Omental fat pad (tissue), 4 donors: ENCODE results near the gene BNIP3. TPM values are rescaled to one million over a fixed set of nuclear protein-coding genes. Genes with fewer than 3 reads are reported as not detected.

Experiments used
- ATAC-seq: fragments of 150-250 bp; one replicate; pipeline ENCODE4 v1.9.1; 2016; ENCODE audit warnings: mild to moderate bottlenecking, moderate library complexity; ENCODE audit not compliant: low FRiP score
- DNase-seq: peaks from one replicate; pipeline ENCODE4 v3.0.0-alpha.2; 2019; ENCODE audit warnings: low spot score
- total RNA-seq, 4 donors: library from RNA; depleted of rRNA; stranded (reverse); fragments of >200 nt; gene quantifications; one replicate each; pipeline ENCODE4 v1.1.0, GENCODE V29; 2016
- TF ChIP-seq, protein P1 (sequence below), 3 donors: fragments of 450-650 bp; IDR thresholded peaks; one replicate each; pipeline ENCODE4 v1.5.1; 2016 to 2017; ENCODE audit warnings: antibody characterized with exemption in 3 of 3, mild to moderate bottlenecking in 3 of 3, moderate library complexity in 2 of 3

The BNIP3 gene
- total RNA-seq, 4 donors from 2014 or later = 66.3 to 192 (median 149) TPM

DNA sequence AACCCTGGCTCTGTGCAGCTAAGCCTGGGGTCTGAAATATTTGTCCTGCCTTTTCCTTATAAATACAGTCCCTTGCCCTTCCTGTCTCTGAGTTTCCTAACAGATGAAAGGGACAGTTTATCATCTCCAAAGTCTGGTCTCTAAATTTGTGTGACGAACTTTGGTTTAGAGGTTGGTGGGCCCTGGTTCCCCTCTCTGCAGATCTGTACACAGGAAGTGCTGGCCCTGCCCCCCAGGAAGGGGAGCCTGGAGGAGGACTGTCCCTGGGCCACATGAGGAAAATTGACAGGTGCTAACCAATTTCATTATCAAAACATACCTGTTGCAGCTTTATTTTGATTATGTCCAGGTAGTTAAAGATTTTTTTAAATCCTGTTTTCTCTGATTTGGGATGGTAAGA, 46.5 kb downstream of the BNIP3 start:
- TF ChIP-seq, protein P1, sequence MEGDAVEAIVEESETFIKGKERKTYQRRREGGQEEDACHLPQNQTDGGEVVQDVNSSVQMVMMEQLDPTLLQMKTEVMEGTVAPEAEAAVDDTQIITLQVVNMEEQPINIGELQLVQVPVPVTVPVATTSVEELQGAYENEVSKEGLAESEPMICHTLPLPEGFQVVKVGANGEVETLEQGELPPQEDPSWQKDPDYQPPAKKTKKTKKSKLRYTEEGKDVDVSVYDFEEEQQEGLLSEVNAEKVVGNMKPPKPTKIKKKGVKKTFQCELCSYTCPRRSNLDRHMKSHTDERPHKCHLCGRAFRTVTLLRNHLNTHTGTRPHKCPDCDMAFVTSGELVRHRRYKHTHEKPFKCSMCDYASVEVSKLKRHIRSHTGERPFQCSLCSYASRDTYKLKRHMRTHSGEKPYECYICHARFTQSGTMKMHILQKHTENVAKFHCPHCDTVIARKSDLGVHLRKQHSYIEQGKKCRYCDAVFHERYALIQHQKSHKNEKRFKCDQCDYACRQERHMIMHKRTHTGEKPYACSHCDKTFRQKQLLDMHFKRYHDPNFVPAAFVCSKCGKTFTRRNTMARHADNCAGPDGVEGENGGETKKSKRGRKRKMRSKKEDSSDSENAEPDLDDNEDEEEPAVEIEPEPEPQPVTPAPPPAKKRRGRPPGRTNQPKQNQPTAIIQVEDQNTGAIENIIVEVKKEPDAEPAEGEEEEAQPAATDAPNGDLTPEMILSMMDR (IDR thresholded peaks at IDR 0.05) = no peak
- ATAC-seq (no peak), DNase-seq (no peak)

DNA sequence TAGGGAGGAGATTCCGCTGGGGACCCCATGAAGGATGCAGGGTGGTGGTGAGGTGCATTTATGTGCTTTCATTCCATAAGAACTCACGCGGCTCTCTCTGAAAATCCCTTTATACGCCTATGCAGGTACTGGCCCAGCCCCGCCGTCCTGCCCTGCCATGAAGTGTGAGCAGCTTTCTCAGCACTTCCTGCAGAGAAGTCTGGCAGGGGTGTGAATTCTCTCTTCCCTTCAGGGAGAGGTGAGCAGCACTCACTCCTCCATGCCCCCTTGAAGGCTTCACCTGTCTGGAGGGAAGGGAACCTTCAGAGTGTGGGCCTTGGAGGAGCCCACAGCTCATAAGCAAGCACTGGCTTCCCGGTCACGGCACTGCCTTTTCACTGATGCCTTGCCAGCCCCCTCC, 47.0 kb downstream of the BNIP3 start:
- DNase-seq (no peak), ATAC-seq (no peak)
- TF ChIP-seq, protein P1 (IDR thresholded peaks at IDR 0.05) = no peak

DNA sequence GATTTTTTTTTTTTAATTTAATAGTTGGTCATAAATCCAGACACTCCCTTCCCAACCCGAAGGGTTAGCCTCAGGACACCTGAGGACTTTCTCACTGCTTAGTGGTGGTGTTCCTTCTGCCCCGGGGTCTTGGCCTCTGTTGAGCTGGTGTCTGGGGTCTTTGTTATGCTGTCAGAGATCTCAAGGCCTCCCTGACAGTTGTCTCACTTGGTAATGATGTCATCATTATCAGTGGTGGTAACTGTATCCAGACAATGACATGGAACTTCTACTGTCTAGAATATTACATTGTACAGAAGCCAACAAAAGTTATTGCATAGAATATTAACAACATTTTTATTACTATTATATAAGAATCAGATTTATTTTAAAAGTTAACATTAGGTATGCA, 48.0 kb downstream of the BNIP3 start:
- TF ChIP-seq, protein P1 (IDR thresholded peaks at IDR 0.05) = no peak
- DNase-seq (no peak), ATAC-seq (no peak)

DNA sequence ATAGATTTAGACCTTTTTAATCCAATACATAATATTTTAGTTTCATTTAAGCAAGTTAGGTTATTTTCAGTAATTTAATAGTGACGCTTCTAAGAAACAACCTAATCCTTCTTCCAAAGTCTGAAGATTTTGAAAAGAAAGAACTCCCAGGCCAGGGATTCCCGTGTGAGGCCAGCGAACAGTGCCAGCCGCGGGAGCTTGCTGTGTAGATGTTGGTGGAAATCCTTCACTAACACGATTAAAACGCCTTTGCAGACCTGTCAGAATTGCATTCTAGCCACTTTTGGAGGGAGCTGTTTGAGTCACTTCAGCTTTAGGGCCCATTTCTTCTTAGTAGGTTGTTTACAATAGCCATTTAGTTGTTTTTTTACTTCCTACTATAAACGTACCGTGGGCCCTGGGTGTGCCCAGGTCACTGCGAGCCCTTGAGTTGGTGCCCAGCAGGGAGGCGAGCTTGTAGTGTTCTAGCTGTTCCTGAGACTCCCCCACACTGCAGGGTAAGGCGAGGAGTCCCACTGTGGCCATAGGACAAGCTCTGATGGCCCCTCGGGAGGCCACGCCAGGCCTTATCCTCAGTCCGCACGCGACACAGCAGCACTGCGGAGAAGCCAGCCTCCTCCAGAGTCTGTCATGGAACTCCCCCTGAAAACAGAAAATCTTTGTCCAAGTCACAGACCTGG, 48.6 kb downstream of the BNIP3 start:
- TF ChIP-seq, protein P1 (IDR thresholded peaks at IDR 0.05) = no peak
- ATAC-seq = no peak
- no peak for DNase-seq

DNA sequence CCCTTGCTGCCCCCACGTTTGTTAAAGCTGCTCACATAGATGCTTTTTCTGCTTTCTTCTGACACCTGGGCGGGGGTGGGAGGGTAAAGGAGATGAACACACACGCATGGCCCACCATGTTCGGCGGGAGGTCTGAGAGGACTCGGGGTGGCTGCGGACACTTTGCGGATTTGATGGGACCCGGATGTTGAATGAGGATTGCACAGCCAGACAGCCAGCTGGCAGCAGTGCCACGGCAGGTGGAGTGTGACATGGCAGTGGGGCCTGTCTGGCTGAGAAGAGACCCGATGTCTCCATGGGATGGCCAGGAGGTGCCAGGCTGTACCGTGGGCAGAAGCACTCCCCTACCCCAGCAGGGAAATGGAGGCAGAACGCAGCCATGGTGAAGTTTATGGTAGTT, 49.7 kb downstream of the BNIP3 start:
- ATAC-seq = no peak
- no peak for DNase-seq
- TF ChIP-seq, protein P1 (IDR thresholded peaks at IDR 0.05) = no peak

DNA sequence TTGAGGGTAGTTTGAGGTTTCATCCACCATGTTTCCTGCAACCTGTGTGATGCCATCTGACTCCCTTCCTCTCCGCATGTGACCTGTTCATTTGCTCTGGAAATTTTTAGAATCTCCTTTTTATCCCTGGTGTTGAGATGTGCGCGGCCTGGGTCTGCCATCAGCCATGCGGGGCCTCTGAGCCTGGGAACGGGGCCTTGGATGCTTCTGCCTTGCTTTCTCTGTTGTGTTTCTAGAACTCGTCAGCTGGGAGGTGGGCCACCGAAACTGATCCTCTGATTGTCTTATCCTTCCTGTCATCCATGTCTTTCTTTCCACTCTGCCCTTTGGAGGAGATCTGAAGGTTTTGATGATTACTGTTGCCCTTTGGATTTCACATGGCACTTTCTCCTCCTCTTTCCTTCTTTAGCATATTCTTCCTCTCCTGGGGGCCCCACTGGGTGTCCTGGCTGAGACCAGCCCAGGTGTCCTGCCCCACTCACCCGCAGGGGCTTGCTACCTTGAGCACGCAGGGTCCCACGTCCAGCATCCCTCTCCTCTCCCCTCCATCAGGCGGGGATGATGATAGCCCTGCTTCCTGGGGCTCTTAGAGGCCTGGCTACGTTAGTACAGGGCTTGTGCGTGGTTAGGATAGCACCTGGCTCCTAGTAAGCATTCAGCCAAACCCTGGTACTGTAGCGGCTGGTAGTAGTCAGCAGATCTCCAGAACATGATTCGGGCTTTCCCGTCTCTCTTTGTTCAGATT, 51.0 kb downstream of the BNIP3 start:
- DNase-seq (no peak), ATAC-seq (no peak)
- TF ChIP-seq, protein P1 (IDR thresholded peaks at IDR 0.05) = no peak

DNA sequence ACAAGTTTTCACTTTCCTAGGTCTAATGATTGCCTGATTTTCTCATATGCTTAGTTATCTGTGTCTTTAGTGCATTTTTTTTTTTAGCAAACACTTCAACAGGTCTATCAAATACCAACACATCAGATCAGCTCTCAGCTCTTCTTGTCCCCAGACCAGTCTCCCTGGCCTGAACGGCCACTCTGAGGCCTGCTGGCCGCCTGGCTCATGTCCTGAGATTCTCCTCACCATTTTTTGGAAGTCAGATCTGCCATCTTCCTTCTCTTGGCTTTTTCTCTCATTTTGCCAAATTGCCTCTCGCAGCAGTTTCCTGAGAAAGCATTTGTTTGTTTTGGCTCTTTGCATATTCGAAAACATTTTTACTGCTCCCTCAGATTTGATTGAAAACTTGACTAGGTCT, 51.6 kb downstream of the BNIP3 start:
- TF ChIP-seq, protein P1 (IDR thresholded peaks at IDR 0.05) = no peak
- DNase-seq = no peak
- ATAC-seq = no peak
